H1 (cell line): Measurements from ENCODE around the gene STIM2.

ENCODE experiments used
- EP300 ChIP-seq, 2 experiments: IDR thresholded peaks; 1 replicate in 1 of 2; 2 replicates in 1 of 2; pipeline ENCODE4 v1.6.1; 2011 to 2012; ENCODE audit warnings: low read depth in 2 of 2, low read length in 2 of 2, mild to moderate bottlenecking in 2 of 2, borderline replicate concordance in 1 of 2, inconsistent platforms in 1 of 2, moderate library complexity in 1 of 2
- POLR2A ChIP-seq, 2 experiments: IDR thresholded peaks; 1 replicate in 1 of 2; 2 replicates in 1 of 2; pipeline ENCODE4 v1.6.1; 2011; ENCODE audit warnings: low read depth in 2 of 2, low read length in 2 of 2, mild to moderate bottlenecking in 2 of 2; ENCODE audit errors: control extremely low read depth in 1 of 2
- RFX5 ChIP-seq: IDR thresholded peaks from 2 replicates; pipeline ENCODE4 v1.6.1; 2011; ENCODE audit warnings: low read depth, low read length, improper control_type of control experiment, borderline replicate concordance
- SP1 ChIP-seq: IDR thresholded peaks from 2 replicates; pipeline ENCODE4 v1.6.1; 2011; ENCODE audit warnings: low read depth, low read length

DNA sequence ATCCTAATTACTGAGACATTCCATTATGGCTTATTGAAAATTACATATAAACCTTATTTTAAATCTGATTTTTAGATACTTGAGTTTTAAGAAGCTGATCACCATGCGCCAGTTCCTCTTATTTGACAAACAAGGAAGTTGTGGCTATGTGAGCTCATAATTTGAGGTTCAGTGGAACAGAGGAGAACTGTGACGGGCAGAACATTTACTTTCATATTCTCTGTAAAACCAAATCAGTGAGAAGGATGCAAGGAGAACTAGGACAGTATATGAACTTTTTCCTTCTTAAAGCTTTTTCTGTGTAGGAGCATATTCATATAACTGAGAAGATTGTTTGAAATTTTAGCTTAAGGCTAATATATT is 25.3 kb downstream of the STIM2 start:
- TF ChIP-seq RFX5 = no peak
- TF ChIP-seq POLR2A (IDR thresholded peaks at IDR 0.05; ENCODE audit: control extremely low read depth in 1 of 2, low read depth in 2 of 2, low read length in 2 of 2) = no peak
- no peak for TF ChIP-seq SP1
- no peak for TF ChIP-seq EP300 (IDR thresholded peaks at IDR 0.05; ENCODE audit: borderline replicate concordance in 1 of 2, low read depth in 2 of 2, low read length in 2 of 2)
